ENCODE measurements around the gene DCUN1D2.

GRCh38 chr13:113485545-113485944, 5.0 kb downstream of the DCUN1D2 start:
- TF ChIP-seq, protein P1, sequence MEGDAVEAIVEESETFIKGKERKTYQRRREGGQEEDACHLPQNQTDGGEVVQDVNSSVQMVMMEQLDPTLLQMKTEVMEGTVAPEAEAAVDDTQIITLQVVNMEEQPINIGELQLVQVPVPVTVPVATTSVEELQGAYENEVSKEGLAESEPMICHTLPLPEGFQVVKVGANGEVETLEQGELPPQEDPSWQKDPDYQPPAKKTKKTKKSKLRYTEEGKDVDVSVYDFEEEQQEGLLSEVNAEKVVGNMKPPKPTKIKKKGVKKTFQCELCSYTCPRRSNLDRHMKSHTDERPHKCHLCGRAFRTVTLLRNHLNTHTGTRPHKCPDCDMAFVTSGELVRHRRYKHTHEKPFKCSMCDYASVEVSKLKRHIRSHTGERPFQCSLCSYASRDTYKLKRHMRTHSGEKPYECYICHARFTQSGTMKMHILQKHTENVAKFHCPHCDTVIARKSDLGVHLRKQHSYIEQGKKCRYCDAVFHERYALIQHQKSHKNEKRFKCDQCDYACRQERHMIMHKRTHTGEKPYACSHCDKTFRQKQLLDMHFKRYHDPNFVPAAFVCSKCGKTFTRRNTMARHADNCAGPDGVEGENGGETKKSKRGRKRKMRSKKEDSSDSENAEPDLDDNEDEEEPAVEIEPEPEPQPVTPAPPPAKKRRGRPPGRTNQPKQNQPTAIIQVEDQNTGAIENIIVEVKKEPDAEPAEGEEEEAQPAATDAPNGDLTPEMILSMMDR (IDR thresholded peaks at IDR 0.05), result no peak
- no peak for TF ChIP-seq POLR2A (IDR thresholded peaks at IDR 0.05)

All from right lobe of liver (tissue), 4 donors.